T-helper 2 cell treated with Interferon-gamma antibody and Interleukin-4, amounts not matched to agents 100 ng/mL and 5 ng/mL, for 36 hours (primary cell): ENCODE data around the gene NUS1. TPM values are rescaled to one million over a fixed set of nuclear protein-coding genes. Genes with fewer than 3 reads are reported as not detected.
"Not testable (repeated sequence)": the region's sequence is repeated elsewhere in the genome, so short reads cannot be mapped to it uniquely, and the experiment has no call there.

ENCODE experiments used
- intact Hi-C: fragments of 100-400 bp; cut with micrococcal nuclease; formaldehyde crosslinking; loops from one replicate; pipeline ENCODE4 v1.15.1; 2023
- total RNA-seq: library from RNA; stranded (reverse); gene quantifications from 2 replicates; pipeline ENCODE4 v1.2.3, GENCODE V29; 2022

NUS1 gene
- total RNA-seq, 1 donor from 2014 or later, result 36.7 TPM

- intact Hi-C loops, result not testable (repeated sequence)
These were observed 31.8 kb downstream of the NUS1 start for GRCh38 chr6:117706936-117707509.

- intact Hi-C loops, result no loop called here
These were observed 36.1 kb downstream of the NUS1 start for GRCh38 chr6:117711369-117711768.

DNA sequence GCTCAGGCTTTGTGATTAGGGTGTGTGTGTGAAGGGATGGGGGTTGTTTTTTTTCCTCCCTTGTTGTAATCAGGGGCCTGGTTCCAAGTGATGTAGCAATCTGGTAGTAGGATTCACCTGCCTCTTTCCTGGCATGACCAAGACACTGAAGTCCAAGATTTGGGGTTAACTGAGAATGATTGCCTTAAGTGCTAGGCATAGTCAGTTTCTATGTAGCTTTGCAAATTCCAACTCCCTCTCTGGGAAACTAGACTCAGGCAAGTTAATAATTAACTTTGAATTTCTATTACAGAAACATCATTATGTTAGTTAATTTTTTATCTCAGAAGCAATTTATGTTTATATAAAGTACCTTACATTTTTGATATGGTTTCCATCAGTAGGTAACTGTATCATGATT, 43.6 kb downstream of the NUS1 start:
- intact Hi-C loops, result no loop called here

- intact Hi-C loops, result not testable (repeated sequence)
These were observed 46.3 kb downstream of the NUS1 start for GRCh38 chr6:117721520-117721919.

DNA sequence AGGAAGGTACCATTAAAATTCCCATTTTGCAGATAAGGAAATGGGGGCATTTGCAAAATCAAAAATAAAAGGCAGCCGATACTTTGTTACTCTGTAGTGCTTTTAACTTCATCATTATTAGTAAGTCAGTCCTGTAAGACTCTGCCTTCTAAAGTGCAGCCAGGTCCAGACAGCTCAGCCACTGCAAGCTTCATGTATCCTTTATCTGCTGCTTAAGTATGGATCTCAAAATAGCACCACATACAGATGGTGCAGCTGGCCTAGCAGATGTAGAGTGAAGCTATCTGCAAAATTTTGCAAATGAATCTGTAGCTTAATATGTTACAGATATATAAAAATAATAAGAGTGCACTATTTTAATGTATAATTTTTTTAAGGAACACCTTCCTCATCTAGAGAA, 53.4 kb downstream of the NUS1 start:
- intact Hi-C loops, result no loop called here

GRCh38 chr6:117729613-117730012, 54.3 kb downstream of the NUS1 start:
- intact Hi-C loops, result no loop called here

- intact Hi-C loops, result no loop called here
These were observed 58.1 kb downstream of the NUS1 start for GRCh38 chr6:117733341-117733740.

GRCh38 chr6:117739869-117740268, 64.6 kb downstream of the NUS1 start:
- intact Hi-C loops, result no loop called here

- intact Hi-C loops, result no loop called here
These were observed 65.3 kb downstream of the NUS1 start for GRCh38 chr6:117740605-117741004.

GRCh38 chr6:117750675-117751074, 75.4 kb downstream of the NUS1 start:
- intact Hi-C loops, result not testable (repeated sequence)

Other genes with a start within 250 kb of the NUS1 start
- not detected in 2 replicates for gene ROS1, start 249.5 kb upstream of the NUS1 start, total RNA-seq
- 4.3 and 5.3 TPM in 2 replicates for gene DCBLD1, start 192.8 kb upstream of the NUS1 start, total RNA-seq
- 26.4 and 27.3 TPM in 2 replicates for gene GOPC, start 73.0 kb upstream of the NUS1 start, total RNA-seq
- not detected in 2 replicates for gene SLC35F1, start 231.8 kb downstream of the NUS1 start, total RNA-seq